Kidney tubule cell (primary cell): ENCODE measurements around the gene MAPKAPK3.

Experiments
- DNase-seq: peaks from one replicate; pipeline ENCODE4 v3.0.0-alpha.2; 2018; ENCODE audit warnings: low spot score

MAPKAPK3 gene

GRCh38 chr3:50689558-50689957 lies 72.6 kb downstream of the MAPKAPK3 start:
- no peak for DNase-seq

GRCh38 chr3:50695031-50695430 lies 78.1 kb downstream of the MAPKAPK3 start:
- DNase-seq: no peak

GRCh38 chr3:50696276-50696675 lies 79.3 kb downstream of the MAPKAPK3 start:
- DNase-seq: no peak

GRCh38 chr3:50698269-50698668 lies 81.3 kb downstream of the MAPKAPK3 start:
- no peak for DNase-seq
